ENCODE results near the gene CACNA2D2.

DNA sequence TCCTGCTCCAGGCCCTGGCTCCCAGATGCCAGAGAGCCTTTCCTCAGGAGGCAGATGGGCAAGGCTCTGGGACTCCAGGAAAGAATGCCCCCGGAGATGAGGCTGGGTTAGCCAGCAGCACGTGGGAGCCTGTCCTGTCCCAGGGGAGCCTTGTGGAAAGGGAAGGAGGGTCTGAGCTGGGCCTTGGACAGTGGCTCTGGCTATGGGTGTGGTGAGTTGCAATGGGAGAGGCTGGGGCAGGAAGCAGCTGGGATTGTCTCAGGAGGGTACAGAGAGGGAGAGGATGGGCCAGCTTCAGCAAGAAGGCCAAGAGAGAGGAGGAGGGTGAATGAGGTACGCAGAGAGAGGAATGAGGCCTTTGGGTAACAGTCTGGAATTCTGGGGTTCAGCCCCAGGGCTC, 17.4 kb upstream of the CACNA2D2 start:
- no peak for TF ChIP-seq POLR2AphosphoS5 (IDR thresholded peaks at IDR 0.05)
- TF ChIP-seq, protein P1, sequence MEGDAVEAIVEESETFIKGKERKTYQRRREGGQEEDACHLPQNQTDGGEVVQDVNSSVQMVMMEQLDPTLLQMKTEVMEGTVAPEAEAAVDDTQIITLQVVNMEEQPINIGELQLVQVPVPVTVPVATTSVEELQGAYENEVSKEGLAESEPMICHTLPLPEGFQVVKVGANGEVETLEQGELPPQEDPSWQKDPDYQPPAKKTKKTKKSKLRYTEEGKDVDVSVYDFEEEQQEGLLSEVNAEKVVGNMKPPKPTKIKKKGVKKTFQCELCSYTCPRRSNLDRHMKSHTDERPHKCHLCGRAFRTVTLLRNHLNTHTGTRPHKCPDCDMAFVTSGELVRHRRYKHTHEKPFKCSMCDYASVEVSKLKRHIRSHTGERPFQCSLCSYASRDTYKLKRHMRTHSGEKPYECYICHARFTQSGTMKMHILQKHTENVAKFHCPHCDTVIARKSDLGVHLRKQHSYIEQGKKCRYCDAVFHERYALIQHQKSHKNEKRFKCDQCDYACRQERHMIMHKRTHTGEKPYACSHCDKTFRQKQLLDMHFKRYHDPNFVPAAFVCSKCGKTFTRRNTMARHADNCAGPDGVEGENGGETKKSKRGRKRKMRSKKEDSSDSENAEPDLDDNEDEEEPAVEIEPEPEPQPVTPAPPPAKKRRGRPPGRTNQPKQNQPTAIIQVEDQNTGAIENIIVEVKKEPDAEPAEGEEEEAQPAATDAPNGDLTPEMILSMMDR (IDR thresholded peaks at IDR 0.05) = no peak
- TF ChIP-seq POLR2A (IDR thresholded peaks at IDR 0.05) = no peak
